SK-N-SH (cell line): ENCODE measurements around the gene OIP5. TPM values are rescaled to one million over a fixed set of nuclear protein-coding genes. Genes with fewer than 3 reads are reported as not detected.

Experiments
- CTCF ChIA-PET: fragments of 300-600, 350-600 bp; formaldehyde crosslinking; extraction: SDS; loops from one replicate; lab custom pipeline; 2021; lab: Yijun Ruan, JAX
- POLR2A ChIA-PET: fragments of 350-600 bp; sonication (Branson Sonifier 250); formaldehyde crosslinking; extraction: SDS; loops from one replicate; lab custom pipeline; 2020; ENCODE audit warnings: antibody characterized with exemption, inconsistent platforms; lab: Yijun Ruan, JAX
- DNase-seq: peaks from one replicate; pipeline ENCODE4 v3.0.0; 2012
- H2AFZ ChIP-seq: fragments of 200-600 bp; sonication (generic); 2 replicates; pipeline ENCODE4 v1.8.1; 2016; ENCODE audit warnings: antibody characterized with exemption, mild to moderate bottlenecking, low read depth
- H3F3A ChIP-seq: fragments of 200-600 bp; sonication (generic); replicated peaks from 2 replicates; pipeline ENCODE3; 2016; ENCODE audit warnings: antibody characterized with exemption, mild to moderate bottlenecking; ENCODE audit not compliant: insufficient read depth
- H3K27ac ChIP-seq, 2 experiments: fragments of 200-500 bp in 1 of 2; fragments of 200-600 bp in 1 of 2; sonication (Bioruptor generic) in 1 of 2; sonication (generic), shearing (Covaris generic) in 1 of 2; 2 replicates each; pipeline versions ENCODE4 v1.5.1 to v1.6.1; 2014 to 2016; ENCODE audit warnings: low read depth in 2 of 2, inconsistent platforms in 1 of 2, low read length in 1 of 2, mild to moderate bottlenecking in 1 of 2, mixed read lengths in 1 of 2
- H3K27me3 ChIP-seq: fragments of 200-600 bp; sonication (generic), shearing (Covaris generic); 2 replicates; pipeline ENCODE4 v1.6.1; 2016; ENCODE audit warnings: mixed run types; ENCODE audit not compliant: insufficient read depth
- H3K36me3 ChIP-seq, 2 experiments: fragments of 200-500 bp in 1 of 2; fragments of 200-600 bp in 1 of 2; sonication (Bioruptor generic) in 1 of 2; sonication (generic) in 1 of 2; replicated peaks in 1 of 2; 2 replicates each; pipeline versions ENCODE3 to v1.5.1; 2014 to 2016; ENCODE audit warnings: low read length in 1 of 2, mild to moderate bottlenecking in 1 of 2; ENCODE audit not compliant: insufficient read depth in 2 of 2, control insufficient read depth in 1 of 2
- H3K4me1 ChIP-seq, 2 experiments: fragments of 200-500 bp in 1 of 2; fragments of 200-600 bp in 1 of 2; sonication (Bioruptor generic) in 1 of 2; sonication (generic), shearing (Covaris generic) in 1 of 2; 2 replicates each; pipeline versions ENCODE4 v1.5.1 to v1.6.1; 2014 to 2016; ENCODE audit warnings: low read depth in 1 of 2, low read length in 1 of 2, mixed run types in 1 of 2; ENCODE audit not compliant: insufficient read depth in 2 of 2, control insufficient read depth in 1 of 2
- H3K4me2 ChIP-seq: fragments of 200-600 bp; sonication (generic), shearing (Covaris generic); 2 replicates; pipeline ENCODE4 v1.6.1; 2017; ENCODE audit warnings: mixed run types
- H3K4me3 ChIP-seq, 2 experiments: fragments of 200-500 bp in 1 of 2; fragments of 200-600 bp in 1 of 2; sonication (Bioruptor generic) in 1 of 2; sonication (generic), shearing (Covaris generic) in 1 of 2; 2 replicates each; pipeline versions ENCODE4 v1.5.1 to v1.8.1; 2014 to 2016; ENCODE audit warnings: low read depth in 2 of 2, inconsistent platforms in 1 of 2, low read length in 1 of 2, mild to moderate bottlenecking in 1 of 2, mixed read lengths in 1 of 2, moderate library complexity in 1 of 2
- H3K79me2 ChIP-seq: fragments of 200-600 bp; sonication (generic); 2 replicates; pipeline ENCODE4 v1.8.1; 2017; ENCODE audit warnings: mild to moderate bottlenecking; ENCODE audit not compliant: insufficient read depth
- H3K9ac ChIP-seq: fragments of 200-600 bp; sonication (generic); 2 replicates; pipeline ENCODE4 v1.6.1; 2017; ENCODE audit warnings: mixed run types
- H3K9me2 ChIP-seq: fragments of 200-600 bp; sonication (generic); 2 replicates; pipeline ENCODE4 v1.6.1; 2017; ENCODE audit warnings: mixed run types
- H3K9me3 ChIP-seq: fragments of 200-600 bp; sonication (generic); 2 replicates; pipeline ENCODE4 v1.6.1; 2017; ENCODE audit warnings: mixed run types, mild to moderate bottlenecking, moderate library complexity
- H4K20me1 ChIP-seq: fragments of 200-600 bp; sonication (generic); 2 replicates; pipeline ENCODE4 v1.6.1; 2017; ENCODE audit warnings: mild to moderate bottlenecking, mixed run types; ENCODE audit not compliant: insufficient read depth
- ELF1 ChIP-seq: IDR thresholded peaks from 2 replicates; pipeline ENCODE4 v1.4.0; 2012
- FOXJ3 ChIP-seq: sonication (generic); formaldehyde crosslinking; IDR thresholded peaks from 2 replicates; pipeline ENCODE4 v1.5.1; 2020; ENCODE audit warnings: mild to moderate bottlenecking, missing genetic modification reagents
- GABPA ChIP-seq: IDR thresholded peaks from 2 replicates; pipeline ENCODE4 v1.4.0; 2012; ENCODE audit warnings: low read depth, mild to moderate bottlenecking
- JUND ChIP-seq: IDR thresholded peaks from 2 replicates; pipeline ENCODE4 v1.4.0; 2012
- MXI1 ChIP-seq: IDR thresholded peaks from 2 replicates; pipeline ENCODE4 v1.6.1; 2012; ENCODE audit warnings: mild to moderate bottlenecking, low read depth, low read length, improper control_type of control experiment
- POLR2AphosphoS5 ChIP-seq: IDR thresholded peaks from 2 replicates; pipeline ENCODE4 v1.6.1; 2012; ENCODE audit warnings: low read depth, low read length
- RCOR1 ChIP-seq: fragments of 150-350 bp; IDR thresholded peaks from 2 replicates; pipeline ENCODE4 v1.6.1; 2017; ENCODE audit warnings: antibody characterized with exemption, low read length
- RXRA ChIP-seq: IDR thresholded peaks from 2 replicates; pipeline ENCODE4 v1.4.0; 2012; ENCODE audit warnings: low read depth, mild to moderate bottlenecking, borderline replicate concordance
- SMC3 ChIP-seq: IDR thresholded peaks from 2 replicates; pipeline ENCODE4 v1.6.1; 2012; ENCODE audit warnings: low read depth, low read length, improper control_type of control experiment
- TAF1 ChIP-seq: IDR thresholded peaks from 2 replicates; pipeline ENCODE4 v1.6.1; 2012; ENCODE audit warnings: low read depth, mild to moderate bottlenecking, low read length, moderate library complexity, borderline replicate concordance
- WGBS: methylation state at CpG from one replicate; pipeline ENCODE4 v1.1.6; 2017; ENCODE audit warnings: low lambda C conversion rate; 5-methylcytosine and 5-hydroxymethylcytosine counted together
- polyA plus RNA-seq, 3 experiments: library from polyadenylated mRNA; depleted of rRNA; stranded (reverse); fragments of >200 nt; gene quantifications; 2 replicates each; pipeline ENCODE4 v1.2.3, GENCODE V29; 2012
- TF ChIP-seq, protein P1 (sequence below): fragments of 150-350 bp; IDR thresholded peaks from 2 replicates; pipeline ENCODE4 v1.6.1; 2016; ENCODE audit warnings: mild to moderate bottlenecking, low read depth, low read length
- TF ChIP-seq, protein P2 (sequence below): fragments of 200-600 bp; sonication (generic); IDR thresholded peaks from 2 replicates; pipeline ENCODE4 v1.6.1; 2017; ENCODE audit warnings: antibody characterized with exemption, mild to moderate bottlenecking, moderate library complexity
- TF ChIP-seq, protein P3 (sequence below): IDR thresholded peaks from 2 replicates; pipeline ENCODE4 v1.6.1; 2012; ENCODE audit warnings: mild to moderate bottlenecking, low read depth, low read length, moderate library complexity
- TF ChIP-seq, protein P4 (sequence below): fragments of 150-350 bp; IDR thresholded peaks from 2 replicates; pipeline ENCODE4 v1.6.1; 2017; ENCODE audit warnings: antibody characterized with exemption, low read length, low read depth, borderline replicate concordance
- TF ChIP-seq, protein P5 (sequence below): IDR thresholded peaks from 2 replicates; pipeline ENCODE4 v1.4.0; 2012; ENCODE audit warnings: low read depth, borderline replicate concordance

Gene OIP5
- polyA plus RNA-seq, 1 of the 3 experiments (the other 2 are of a cell fraction) = 8.4 TPM

DNA sequence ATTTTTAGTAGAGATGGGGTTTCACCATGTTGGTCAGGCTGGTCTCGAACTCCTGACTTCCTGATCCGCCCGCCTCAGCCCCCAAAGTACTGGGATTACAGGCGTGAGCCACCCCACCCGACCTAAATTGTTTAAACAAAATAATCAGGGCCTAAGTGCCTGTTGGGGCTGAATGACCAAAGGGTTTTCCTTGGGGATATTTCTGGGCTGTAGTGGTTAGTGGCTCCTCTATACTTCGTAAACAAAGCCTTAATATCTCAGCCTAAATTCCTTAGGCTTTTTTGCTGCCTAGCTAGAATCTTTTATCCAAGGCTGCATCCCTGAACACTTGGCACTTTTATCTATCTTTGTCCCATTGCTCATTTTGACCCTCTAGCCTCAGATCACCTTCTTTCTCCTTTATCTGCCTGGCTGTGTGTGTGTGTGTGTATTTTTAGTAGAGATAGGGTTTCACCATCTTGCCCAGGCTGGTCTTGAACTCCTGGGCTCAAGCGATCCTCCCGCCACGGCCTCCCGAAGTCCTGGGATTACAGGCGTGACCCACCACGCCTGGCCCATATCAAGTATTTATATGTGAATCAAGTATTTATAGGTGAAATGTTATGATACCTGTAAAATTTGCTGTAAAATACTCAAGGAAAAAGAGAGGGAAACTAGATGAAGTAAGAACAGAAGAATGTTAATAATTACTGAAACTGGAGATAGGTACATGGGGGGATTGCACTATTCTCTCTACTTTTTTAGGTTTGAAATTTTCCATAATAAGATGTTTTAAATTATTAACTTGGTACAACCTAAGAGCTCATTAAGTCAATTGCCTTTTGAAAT lies 2.1 kb upstream of the OIP5 start:
- Histone ChIP-seq H3K36me3 (no peaks in the 10 kb centered on the region), H3F3A (peaks cover 9% of the 10 kb centered on the region), H3K79me2 (peaks cover 81% of the 10 kb centered on the region), H3K4me1 (peaks cover 2 to 6% of the 10 kb centered on the region in 2 experiments; a peak in 1 of 4 replicates), H3K4me2 (peak overlapping the region; percentile 89), H2AFZ (peak overlapping the region; percentile 92), H3K4me3 (peak overlapping the region; percentile 1 to 95; a peak in 3 of 4 replicates), H3K9me3 (no peaks in the 10 kb centered on the region), H3K9ac (no peak overlapping the region; the same call in 1 of the 2 replicates), H4K20me1 (peaks cover 4% of the 10 kb centered on the region; the same call in 1 of the 2 replicates)
- CTCF ChIA-PET = interaction anchor here (1.5 kb wide), 1 partner anchor 9 kb away, joined by 3 read pairs; no protein-coding TSS in a partner anchor
- POLR2A ChIA-PET = no interaction called here
- no peak for TF ChIP-seq SMC3
- TF ChIP-seq RXRA = no peak
- TF ChIP-seq, protein P1, sequence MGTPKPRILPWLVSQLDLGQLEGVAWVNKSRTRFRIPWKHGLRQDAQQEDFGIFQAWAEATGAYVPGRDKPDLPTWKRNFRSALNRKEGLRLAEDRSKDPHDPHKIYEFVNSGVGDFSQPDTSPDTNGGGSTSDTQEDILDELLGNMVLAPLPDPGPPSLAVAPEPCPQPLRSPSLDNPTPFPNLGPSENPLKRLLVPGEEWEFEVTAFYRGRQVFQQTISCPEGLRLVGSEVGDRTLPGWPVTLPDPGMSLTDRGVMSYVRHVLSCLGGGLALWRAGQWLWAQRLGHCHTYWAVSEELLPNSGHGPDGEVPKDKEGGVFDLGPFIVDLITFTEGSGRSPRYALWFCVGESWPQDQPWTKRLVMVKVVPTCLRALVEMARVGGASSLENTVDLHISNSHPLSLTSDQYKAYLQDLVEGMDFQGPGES = no peak
- TF ChIP-seq, protein P2, sequence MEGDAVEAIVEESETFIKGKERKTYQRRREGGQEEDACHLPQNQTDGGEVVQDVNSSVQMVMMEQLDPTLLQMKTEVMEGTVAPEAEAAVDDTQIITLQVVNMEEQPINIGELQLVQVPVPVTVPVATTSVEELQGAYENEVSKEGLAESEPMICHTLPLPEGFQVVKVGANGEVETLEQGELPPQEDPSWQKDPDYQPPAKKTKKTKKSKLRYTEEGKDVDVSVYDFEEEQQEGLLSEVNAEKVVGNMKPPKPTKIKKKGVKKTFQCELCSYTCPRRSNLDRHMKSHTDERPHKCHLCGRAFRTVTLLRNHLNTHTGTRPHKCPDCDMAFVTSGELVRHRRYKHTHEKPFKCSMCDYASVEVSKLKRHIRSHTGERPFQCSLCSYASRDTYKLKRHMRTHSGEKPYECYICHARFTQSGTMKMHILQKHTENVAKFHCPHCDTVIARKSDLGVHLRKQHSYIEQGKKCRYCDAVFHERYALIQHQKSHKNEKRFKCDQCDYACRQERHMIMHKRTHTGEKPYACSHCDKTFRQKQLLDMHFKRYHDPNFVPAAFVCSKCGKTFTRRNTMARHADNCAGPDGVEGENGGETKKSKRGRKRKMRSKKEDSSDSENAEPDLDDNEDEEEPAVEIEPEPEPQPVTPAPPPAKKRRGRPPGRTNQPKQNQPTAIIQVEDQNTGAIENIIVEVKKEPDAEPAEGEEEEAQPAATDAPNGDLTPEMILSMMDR = no peak
- no peak for TF ChIP-seq POLR2AphosphoS5
- no peak for TF ChIP-seq JUND
- no peak for TF ChIP-seq TAF1
- TF ChIP-seq, protein P3, sequence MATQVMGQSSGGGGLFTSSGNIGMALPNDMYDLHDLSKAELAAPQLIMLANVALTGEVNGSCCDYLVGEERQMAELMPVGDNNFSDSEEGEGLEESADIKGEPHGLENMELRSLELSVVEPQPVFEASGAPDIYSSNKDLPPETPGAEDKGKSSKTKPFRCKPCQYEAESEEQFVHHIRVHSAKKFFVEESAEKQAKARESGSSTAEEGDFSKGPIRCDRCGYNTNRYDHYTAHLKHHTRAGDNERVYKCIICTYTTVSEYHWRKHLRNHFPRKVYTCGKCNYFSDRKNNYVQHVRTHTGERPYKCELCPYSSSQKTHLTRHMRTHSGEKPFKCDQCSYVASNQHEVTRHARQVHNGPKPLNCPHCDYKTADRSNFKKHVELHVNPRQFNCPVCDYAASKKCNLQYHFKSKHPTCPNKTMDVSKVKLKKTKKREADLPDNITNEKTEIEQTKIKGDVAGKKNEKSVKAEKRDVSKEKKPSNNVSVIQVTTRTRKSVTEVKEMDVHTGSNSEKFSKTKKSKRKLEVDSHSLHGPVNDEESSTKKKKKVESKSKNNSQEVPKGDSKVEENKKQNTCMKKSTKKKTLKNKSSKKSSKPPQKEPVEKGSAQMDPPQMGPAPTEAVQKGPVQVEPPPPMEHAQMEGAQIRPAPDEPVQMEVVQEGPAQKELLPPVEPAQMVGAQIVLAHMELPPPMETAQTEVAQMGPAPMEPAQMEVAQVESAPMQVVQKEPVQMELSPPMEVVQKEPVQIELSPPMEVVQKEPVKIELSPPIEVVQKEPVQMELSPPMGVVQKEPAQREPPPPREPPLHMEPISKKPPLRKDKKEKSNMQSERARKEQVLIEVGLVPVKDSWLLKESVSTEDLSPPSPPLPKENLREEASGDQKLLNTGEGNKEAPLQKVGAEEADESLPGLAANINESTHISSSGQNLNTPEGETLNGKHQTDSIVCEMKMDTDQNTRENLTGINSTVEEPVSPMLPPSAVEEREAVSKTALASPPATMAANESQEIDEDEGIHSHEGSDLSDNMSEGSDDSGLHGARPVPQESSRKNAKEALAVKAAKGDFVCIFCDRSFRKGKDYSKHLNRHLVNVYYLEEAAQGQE = no peak
- no peak for TF ChIP-seq FOXJ3 (CRISPR knock-in tag)
- TF ChIP-seq RCOR1 = no peak
- no peak for TF ChIP-seq MXI1
- TF ChIP-seq, protein P4, sequence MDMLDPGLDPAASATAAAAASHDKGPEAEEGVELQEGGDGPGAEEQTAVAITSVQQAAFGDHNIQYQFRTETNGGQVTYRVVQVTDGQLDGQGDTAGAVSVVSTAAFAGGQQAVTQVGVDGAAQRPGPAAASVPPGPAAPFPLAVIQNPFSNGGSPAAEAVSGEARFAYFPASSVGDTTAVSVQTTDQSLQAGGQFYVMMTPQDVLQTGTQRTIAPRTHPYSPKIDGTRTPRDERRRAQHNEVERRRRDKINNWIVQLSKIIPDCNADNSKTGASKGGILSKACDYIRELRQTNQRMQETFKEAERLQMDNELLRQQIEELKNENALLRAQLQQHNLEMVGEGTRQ = no peak
- no peak for TF ChIP-seq ELF1
- TF ChIP-seq GABPA = no peak
- TF ChIP-seq, protein P5, sequence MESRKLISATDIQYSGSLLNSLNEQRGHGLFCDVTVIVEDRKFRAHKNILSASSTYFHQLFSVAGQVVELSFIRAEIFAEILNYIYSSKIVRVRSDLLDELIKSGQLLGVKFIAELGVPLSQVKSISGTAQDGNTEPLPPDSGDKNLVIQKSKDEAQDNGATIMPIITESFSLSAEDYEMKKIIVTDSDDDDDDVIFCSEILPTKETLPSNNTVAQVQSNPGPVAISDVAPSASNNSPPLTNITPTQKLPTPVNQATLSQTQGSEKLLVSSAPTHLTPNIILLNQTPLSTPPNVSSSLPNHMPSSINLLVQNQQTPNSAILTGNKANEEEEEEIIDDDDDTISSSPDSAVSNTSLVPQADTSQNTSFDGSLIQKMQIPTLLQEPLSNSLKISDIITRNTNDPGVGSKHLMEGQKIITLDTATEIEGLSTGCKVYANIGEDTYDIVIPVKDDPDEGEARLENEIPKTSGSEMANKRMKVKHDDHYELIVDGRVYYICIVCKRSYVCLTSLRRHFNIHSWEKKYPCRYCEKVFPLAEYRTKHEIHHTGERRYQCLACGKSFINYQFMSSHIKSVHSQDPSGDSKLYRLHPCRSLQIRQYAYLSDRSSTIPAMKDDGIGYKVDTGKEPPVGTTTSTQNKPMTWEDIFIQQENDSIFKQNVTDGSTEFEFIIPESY = no peak
- TF ChIP-seq, all 33 proteins: peak for 0
- no peaks in the 10 kb centered on the region for H3K27me3 ChIP-seq
- H3K9me2 ChIP-seq = no peaks in the 10 kb centered on the region
- H3K27ac ChIP-seq = no peak overlapping the region; a peak in 1 of 4 replicates
- no peak for DNase-seq
- 79% methylated on average over 12 of the region's 12 CpGs for WGBS
